COR-L47 (cell line): ENCODE results near the gene TEDC2.

Experiments
- DNase-seq: peaks from one replicate; lab custom pipeline; 2025; lab: John Stamatoyannopoulos, UW

TEDC2 gene

GRCh38 chr16:2465653-2466415 lies 5.9 kb downstream of the TEDC2 start:
- no peak for DNase-seq

GRCh38 chr16:2466667-2467527 lies 7.0 kb downstream of the TEDC2 start:
- no peak for DNase-seq

- DNase-seq, result peak; percentile 92
These were observed 7.8 kb downstream of the TEDC2 start for GRCh38 chr16:2467528-2468232.

GRCh38 chr16:2468233-2468724 lies 8.4 kb downstream of the TEDC2 start:
- peak; percentile 89 for DNase-seq

- peak; percentile 91 for DNase-seq
These were observed 9.0 kb downstream of the TEDC2 start for GRCh38 chr16:2468725-2469398.

- no peak for DNase-seq
These were observed 9.7 kb downstream of the TEDC2 start for GRCh38 chr16:2469399-2470233.

- no peak for DNase-seq
These were observed 10.3 kb downstream of the TEDC2 start for GRCh38 chr16:2470234-2470601.

GRCh38 chr16:2470603-2471015 lies 10.7 kb downstream of the TEDC2 start:
- peak; percentile 64 for DNase-seq

GRCh38 chr16:2471016-2471652 lies 11.2 kb downstream of the TEDC2 start, which contains the start of gene NTN3:
NTN3 (plus strand) TSS chr16:2471297; CDS start chr16:2471702, 405 bp downstream.
- DNase-seq, result peak; percentile 81

GRCh38 chr16:2471653-2472487 lies 12.0 kb downstream of the TEDC2 start:
- no peak for DNase-seq

- no peak for DNase-seq
These were observed 12.6 kb downstream of the TEDC2 start for GRCh38 chr16:2472488-2472864.

GRCh38 chr16:2472885-2473445 lies 13.1 kb downstream of the TEDC2 start:
- DNase-seq, result no peak

GRCh38 chr16:2473446-2473926 lies 13.6 kb downstream of the TEDC2 start:
- DNase-seq, result peak; percentile 30

GRCh38 chr16:2473999-2474876 lies 14.3 kb downstream of the TEDC2 start:
- DNase-seq, result peak; percentile 30

- peak; percentile 83 for DNase-seq
These were observed 15.0 kb downstream of the TEDC2 start, which contains the start of gene TBC1D24 for GRCh38 chr16:2474877-2475412. TBC1D24 (plus strand) TSS chr16:2475127; CDS start chr16:2496149, 21,022 bp downstream.

- peak; percentile 44 for DNase-seq
These were observed 15.8 kb downstream of the TEDC2 start for GRCh38 chr16:2475413-2476344.
